Nephron (organoid): ENCODE data around the gene SH3TC2.
A peak's percentile ranks its signal among the peaks of the same experiment; 100 is the strongest.

Source experiments
- H3K27ac Mint-ChIP-seq, 3 experiments: 2 replicates each; pipeline ENCODE4 v1.8.0; 2020; ENCODE audit warnings: mixed read lengths in 3 of 3, mild to moderate bottlenecking in 2 of 3, moderate library complexity in 1 of 3
- H3K27me3 Mint-ChIP-seq: 2 replicates; pipeline ENCODE4 v1.8.0; 2021; ENCODE audit warnings: low read depth, mild to moderate bottlenecking, moderate library complexity, mixed read lengths
- H3K36me3 Mint-ChIP-seq: 2 replicates; pipeline ENCODE4 v1.8.0; 2020; ENCODE audit warnings: low read depth, mixed read lengths
- H3K4me1 Mint-ChIP-seq: 2 replicates; pipeline ENCODE4 v1.8.0; 2020; ENCODE audit warnings: mixed read lengths
- H3K4me3 Mint-ChIP-seq, 3 experiments: 2 replicates each; pipeline ENCODE4 v1.8.0; 2020; ENCODE audit warnings: mild to moderate bottlenecking in 3 of 3, mixed read lengths in 3 of 3, moderate library complexity in 2 of 3
- H3K9me3 Mint-ChIP-seq: 2 replicates; pipeline ENCODE4 v1.8.0; 2020; ENCODE audit warnings: mixed read lengths
- TF ChIP-seq, protein P1 (sequence below), 3 experiments: fragments of 200-600 bp; sonication (generic); IDR thresholded peaks; one replicate each; pipeline ENCODE4 v1.5.0; 2021; ENCODE audit warnings: antibody characterized with exemption in 3 of 3; ENCODE audit not compliant: unreplicated experiment in 3 of 3

SH3TC2 gene

DNA sequence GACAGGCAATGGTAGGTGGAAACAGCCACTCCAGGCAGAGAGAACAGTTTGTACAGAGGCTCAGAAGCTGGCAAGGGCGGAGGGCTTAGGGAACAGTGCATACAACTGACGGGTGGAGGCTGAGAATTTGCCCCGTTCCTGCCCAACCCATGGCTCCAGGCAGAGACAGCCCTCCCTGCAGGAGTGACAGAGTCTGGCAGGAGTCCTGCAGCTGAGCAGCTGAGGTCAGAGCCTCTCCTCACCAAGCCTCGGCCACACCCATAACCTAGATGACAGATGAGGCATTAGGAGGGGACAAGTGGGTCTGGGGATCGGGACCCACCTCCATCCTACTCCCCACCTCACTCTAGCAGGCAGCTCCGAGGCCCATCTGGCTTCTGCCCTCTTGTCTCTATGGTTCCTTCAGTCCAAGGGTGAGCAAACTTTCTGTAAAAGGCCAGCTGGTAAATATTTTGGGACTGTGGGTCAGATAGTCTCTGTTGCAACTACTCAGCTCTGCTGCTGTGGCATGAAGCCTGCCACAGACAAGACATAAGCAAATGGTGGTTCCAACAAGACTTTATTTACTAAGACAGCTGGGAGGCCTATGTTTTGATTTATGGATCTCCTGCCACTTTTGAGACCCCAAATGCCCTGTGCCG is 83.7 kb downstream of the SH3TC2 start:
- no peak overlapping the region for H3K4me3 Mint-ChIP-seq

DNA sequence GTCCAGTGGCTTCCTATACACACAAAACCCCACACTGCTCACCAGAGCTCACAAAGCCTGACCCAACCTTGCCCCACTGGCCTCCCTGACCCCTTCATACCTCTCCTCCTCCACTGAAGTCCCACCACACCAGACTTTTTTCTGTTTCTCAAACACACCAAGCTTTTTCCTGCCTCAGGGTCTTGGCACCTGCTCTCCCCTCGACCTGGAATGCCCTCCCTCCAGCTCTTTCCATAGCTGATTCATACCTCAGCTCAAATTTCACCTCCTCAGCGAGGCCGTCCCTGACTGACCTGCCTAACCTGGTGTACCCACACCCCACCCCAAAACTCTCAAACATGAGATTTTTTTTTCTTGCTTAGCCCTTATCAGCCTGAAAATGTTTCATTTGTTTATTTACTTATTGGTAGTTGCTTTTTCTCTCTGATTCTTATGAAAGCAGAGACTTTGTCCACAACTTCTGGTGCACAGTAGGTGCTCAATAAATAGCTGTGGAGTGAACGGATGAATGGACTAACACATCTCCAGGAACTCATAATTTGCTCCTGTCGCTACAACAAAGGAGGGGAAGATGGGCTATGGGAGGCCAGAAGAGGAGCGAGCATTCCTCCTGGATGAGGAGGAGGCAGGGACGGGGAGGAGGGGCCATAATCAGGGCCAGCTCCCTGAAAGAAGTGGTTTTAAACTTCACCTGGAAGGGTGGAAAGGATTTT is 84.3 kb downstream of the SH3TC2 start:
- H3K27me3 Mint-ChIP-seq, result peaks cover 5% of the 10 kb centered on the region
- peaks cover 57% of the 10 kb centered on the region for H3K4me1 Mint-ChIP-seq
- H3K36me3 Mint-ChIP-seq, result no peaks in the 10 kb centered on the region
- H3K9me3 Mint-ChIP-seq, result no peaks in the 10 kb centered on the region
- TF ChIP-seq, protein P1, sequence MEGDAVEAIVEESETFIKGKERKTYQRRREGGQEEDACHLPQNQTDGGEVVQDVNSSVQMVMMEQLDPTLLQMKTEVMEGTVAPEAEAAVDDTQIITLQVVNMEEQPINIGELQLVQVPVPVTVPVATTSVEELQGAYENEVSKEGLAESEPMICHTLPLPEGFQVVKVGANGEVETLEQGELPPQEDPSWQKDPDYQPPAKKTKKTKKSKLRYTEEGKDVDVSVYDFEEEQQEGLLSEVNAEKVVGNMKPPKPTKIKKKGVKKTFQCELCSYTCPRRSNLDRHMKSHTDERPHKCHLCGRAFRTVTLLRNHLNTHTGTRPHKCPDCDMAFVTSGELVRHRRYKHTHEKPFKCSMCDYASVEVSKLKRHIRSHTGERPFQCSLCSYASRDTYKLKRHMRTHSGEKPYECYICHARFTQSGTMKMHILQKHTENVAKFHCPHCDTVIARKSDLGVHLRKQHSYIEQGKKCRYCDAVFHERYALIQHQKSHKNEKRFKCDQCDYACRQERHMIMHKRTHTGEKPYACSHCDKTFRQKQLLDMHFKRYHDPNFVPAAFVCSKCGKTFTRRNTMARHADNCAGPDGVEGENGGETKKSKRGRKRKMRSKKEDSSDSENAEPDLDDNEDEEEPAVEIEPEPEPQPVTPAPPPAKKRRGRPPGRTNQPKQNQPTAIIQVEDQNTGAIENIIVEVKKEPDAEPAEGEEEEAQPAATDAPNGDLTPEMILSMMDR (IDR thresholded peaks at IDR 0.05; ENCODE audit: unreplicated experiment in 3 of 3), result no peak
- H3K4me3 Mint-ChIP-seq, result no peak overlapping the region
- H3K27ac Mint-ChIP-seq, result peak overlapping the region; percentile 2 to 40 (median 18)

More for the DNA sequence above, 83.7 kb downstream of the SH3TC2 start:
- Mint-ChIP-seq H3K27ac (peak overlapping the region; percentile 2 to 40 (median 18)), H3K36me3 (no peaks in the 10 kb centered on the region), H3K9me3 (no peaks in the 10 kb centered on the region), H3K27me3 (no peaks in the 10 kb centered on the region), H3K4me1 (peaks cover 50% of the 10 kb centered on the region)
- TF ChIP-seq, protein P1 (IDR thresholded peaks at IDR 0.05; ENCODE audit: unreplicated experiment in 3 of 3), result no peak

DNA sequence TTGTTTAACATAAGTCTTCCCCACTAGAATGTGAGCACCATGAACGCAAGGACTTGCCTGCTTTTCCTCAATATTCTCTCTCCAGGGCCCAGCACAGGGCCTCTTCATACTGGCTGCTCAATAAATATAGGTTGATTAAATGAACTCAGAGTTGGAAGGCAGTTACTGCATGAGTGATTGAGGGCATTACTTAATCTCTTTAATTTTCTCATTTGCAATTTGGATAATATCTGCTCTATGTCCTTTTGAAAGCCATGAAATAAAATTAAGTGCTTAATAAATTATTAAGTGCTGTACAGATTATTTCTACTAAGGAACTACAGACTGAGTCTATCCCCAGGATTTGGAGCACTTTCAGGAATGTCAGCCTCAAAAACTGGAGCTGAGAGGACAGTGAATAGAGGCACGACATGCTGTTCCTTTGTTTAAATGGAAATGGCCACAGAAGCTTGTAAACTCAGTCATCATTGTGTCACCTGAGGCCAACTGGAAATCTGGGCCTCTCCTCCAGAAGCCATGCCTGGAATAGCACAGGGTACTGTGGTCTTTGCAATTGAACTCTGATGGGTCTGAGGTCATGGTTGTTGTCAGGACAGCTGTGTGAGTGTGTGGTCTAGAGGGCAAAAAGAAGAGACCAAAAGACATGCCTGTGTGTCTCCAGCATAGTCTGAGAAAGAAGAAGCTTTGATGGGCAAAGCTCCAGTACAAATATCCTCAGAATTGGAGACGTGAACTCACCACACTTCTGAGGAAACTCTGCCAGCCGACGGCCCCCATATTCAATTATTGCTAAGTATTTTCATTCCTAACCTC is 86.1 kb downstream of the SH3TC2 start:
- Mint-ChIP-seq H3K27ac (peak overlapping the region in 2 of 3 experiments; percentile 27 to 42), H3K36me3 (no peaks in the 10 kb centered on the region), H3K4me1 (peaks cover 74% of the 10 kb centered on the region), H3K9me3 (no peaks in the 10 kb centered on the region), H3K4me3 (no peak overlapping the region), H3K27me3 (peaks cover 11% of the 10 kb centered on the region)
- TF ChIP-seq, protein P1 (IDR thresholded peaks at IDR 0.05; ENCODE audit: unreplicated experiment in 3 of 3), result no peak

DNA sequence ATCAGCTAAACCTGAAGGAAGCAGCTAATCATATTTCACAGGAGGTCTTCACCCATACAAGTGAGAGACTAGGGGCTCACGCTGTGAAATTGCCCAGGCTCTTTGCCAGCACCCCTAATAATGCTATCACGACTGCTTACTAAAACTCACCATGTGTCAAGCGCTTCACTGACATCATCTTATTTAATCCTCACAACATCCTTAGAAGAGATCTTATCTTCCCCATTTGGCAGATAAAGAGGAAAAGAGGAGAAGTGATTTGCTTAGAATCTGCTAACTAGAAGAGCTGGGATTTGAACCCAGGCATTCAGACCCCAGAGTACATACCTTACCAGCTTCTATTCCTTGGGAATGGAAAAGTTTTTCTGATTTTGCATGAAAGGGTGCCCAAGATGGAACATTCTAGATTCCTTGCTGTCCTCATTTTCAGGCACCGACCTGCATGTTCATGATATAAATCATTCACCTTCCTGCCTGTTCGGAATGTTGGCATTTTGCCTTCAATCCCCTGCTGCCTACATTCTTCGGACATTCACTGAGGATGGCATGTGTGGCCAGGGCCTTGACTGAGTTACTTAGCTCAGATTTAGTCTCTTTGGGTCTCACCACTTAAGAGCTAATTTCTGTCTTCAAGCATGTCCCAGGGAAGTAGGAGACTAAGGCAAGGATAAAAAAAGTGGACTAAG is 88.1 kb downstream of the SH3TC2 start:
- no peaks in the 10 kb centered on the region for H3K36me3 Mint-ChIP-seq
- no peaks in the 10 kb centered on the region for H3K9me3 Mint-ChIP-seq
- H3K4me1 Mint-ChIP-seq, result peaks cover 70% of the 10 kb centered on the region
- no peak overlapping the region for H3K4me3 Mint-ChIP-seq
- no peak overlapping the region for H3K27ac Mint-ChIP-seq
- TF ChIP-seq, protein P1 (IDR thresholded peaks at IDR 0.05; ENCODE audit: unreplicated experiment in 3 of 3), result no peak
- H3K27me3 Mint-ChIP-seq, result peaks cover 13% of the 10 kb centered on the region

DNA sequence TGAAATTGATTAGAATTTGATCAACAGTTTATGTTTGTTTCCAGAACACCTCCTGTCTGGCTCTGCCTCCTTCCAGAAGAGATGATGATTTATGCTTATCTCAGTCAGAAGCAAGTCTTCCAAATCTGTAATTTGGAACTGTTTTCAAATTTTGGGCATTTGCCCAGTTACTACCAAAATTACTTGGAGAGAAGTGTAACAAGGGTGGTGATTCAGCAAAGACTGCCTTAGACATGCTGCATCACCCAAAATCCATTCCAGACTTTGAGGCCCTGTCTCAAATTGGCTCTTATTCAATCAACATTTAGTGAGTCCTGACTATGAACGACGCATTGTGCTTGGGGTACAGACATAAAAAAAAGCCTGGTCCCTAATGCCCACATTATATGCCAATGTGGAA is 89.4 kb downstream of the SH3TC2 start:
- H3K4me1 Mint-ChIP-seq, result peaks cover 72% of the 10 kb centered on the region
- H3K36me3 Mint-ChIP-seq, result no peaks in the 10 kb centered on the region
- TF ChIP-seq, protein P1 (IDR thresholded peaks at IDR 0.05; ENCODE audit: unreplicated experiment in 3 of 3), result no peak
- H3K9me3 Mint-ChIP-seq, result no peaks in the 10 kb centered on the region
- peaks cover 14% of the 10 kb centered on the region for H3K27me3 Mint-ChIP-seq
- H3K4me3 Mint-ChIP-seq, result no peak overlapping the region
- peak overlapping the region in 1 of 3 experiments; percentile 66 for H3K27ac Mint-ChIP-seq
